Measurements from ENCODE around the gene AQR. TPM values are rescaled to one million over a fixed set of nuclear protein-coding genes. Genes with fewer than 3 reads are reported as not detected.

Gene AQR
- total RNA-seq, 4 donors from 2014 or later: 21.1 to 35.5 (median 28.1) TPM

- Histone ChIP-seq H3K27ac (peak within 1 kb of the TSS; percentile 84 to 96 (median 93)), H3K27me3 (no peaks in the 10 kb centered on the region), H3K4me3 (peak within 1 kb of the TSS; percentile 62 to 93 (median 70)), H3K9me3 (no peaks in the 10 kb centered on the region), H3K36me3 (peaks cover 0 to under 1% (median 0%) of the 10 kb centered on the region in 3 donors), H3K4me1 (peaks cover 0 to 33% (median 11%) of the 10 kb centered on the region in 4 donors)
- peak; percentile 60 to 90 (median 87) for DNase-seq
- TF ChIP-seq POLR2A (IDR thresholded peaks at IDR 0.05): peak; percentile 44 to 81
- TF ChIP-seq, protein P1, sequence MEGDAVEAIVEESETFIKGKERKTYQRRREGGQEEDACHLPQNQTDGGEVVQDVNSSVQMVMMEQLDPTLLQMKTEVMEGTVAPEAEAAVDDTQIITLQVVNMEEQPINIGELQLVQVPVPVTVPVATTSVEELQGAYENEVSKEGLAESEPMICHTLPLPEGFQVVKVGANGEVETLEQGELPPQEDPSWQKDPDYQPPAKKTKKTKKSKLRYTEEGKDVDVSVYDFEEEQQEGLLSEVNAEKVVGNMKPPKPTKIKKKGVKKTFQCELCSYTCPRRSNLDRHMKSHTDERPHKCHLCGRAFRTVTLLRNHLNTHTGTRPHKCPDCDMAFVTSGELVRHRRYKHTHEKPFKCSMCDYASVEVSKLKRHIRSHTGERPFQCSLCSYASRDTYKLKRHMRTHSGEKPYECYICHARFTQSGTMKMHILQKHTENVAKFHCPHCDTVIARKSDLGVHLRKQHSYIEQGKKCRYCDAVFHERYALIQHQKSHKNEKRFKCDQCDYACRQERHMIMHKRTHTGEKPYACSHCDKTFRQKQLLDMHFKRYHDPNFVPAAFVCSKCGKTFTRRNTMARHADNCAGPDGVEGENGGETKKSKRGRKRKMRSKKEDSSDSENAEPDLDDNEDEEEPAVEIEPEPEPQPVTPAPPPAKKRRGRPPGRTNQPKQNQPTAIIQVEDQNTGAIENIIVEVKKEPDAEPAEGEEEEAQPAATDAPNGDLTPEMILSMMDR (IDR thresholded peaks at IDR 0.05): peak in 2 of 6 experiments; percentile 8 to 9
These were observed 18.7 kb upstream of the AQR start, which contains the start of gene ZNF770 for GRCh38 chr15:34988027-34988902. Gene ZNF770 (minus strand): TSS chr15:34988287. CDS start chr15:34983434, 4,853 bp downstream.

GRCh38 chr15:34987609-34988026 lies 18.1 kb upstream of the AQR start:
- Histone ChIP-seq H3K9me3 (no peaks in the 10 kb centered on the region), H3K4me3 (peak overlapping the region; percentile 62 to 93 (median 70)), H3K4me1 (peaks cover 0 to 33% (median 11%) of the 10 kb centered on the region in 4 donors), H3K27me3 (no peaks in the 10 kb centered on the region), H3K27ac (peak overlapping the region; percentile 84 to 96 (median 93)), H3K36me3 (peaks cover 0 to 7% (median 0%) of the 10 kb centered on the region in 3 donors)
- DNase-seq: no peak
- no peak for TF ChIP-seq POLR2A (IDR thresholded peaks at IDR 0.05)
- TF ChIP-seq, protein P1 (IDR thresholded peaks at IDR 0.05): no peak

GRCh38 chr15:34986771-34987480 lies 17.4 kb upstream of the AQR start:
- TF ChIP-seq POLR2A (IDR thresholded peaks at IDR 0.05): no peak
- TF ChIP-seq, protein P1 (IDR thresholded peaks at IDR 0.05): no peak
- Histone ChIP-seq H3K9me3 (no peaks in the 10 kb centered on the region), H3K27ac (peak overlapping the region in 1 of 4 donors; percentile 92), H3K4me3 (peak overlapping the region; percentile 62 to 93 (median 70)), H3K27me3 (no peaks in the 10 kb centered on the region), H3K4me1 (peaks cover 0 to 33% (median 11%) of the 10 kb centered on the region in 4 donors), H3K36me3 (peaks cover 0 to 14% (median 0%) of the 10 kb centered on the region in 3 donors)
- no peak for DNase-seq

GRCh38 chr15:34986326-34986725 lies 16.8 kb upstream of the AQR start:
- H3K36me3 ChIP-seq: peaks cover 0 to 20% (median 0%) of the 10 kb centered on the region in 3 donors
- TF ChIP-seq POLR2A (IDR thresholded peaks at IDR 0.05): no peak
- TF ChIP-seq, protein P1 (IDR thresholded peaks at IDR 0.05): no peak
- DNase-seq: no peak
- H3K9me3 ChIP-seq: no peaks in the 10 kb centered on the region
- H3K4me1 ChIP-seq: peaks cover 0 to 33% (median 11%) of the 10 kb centered on the region in 4 donors
- no peaks in the 10 kb centered on the region for H3K27me3 ChIP-seq
- no peak overlapping the region for H3K27ac ChIP-seq
- peak overlapping the region in 3 of 4 donors; percentile 68 to 93 (median 73) for H3K4me3 ChIP-seq

DNA sequence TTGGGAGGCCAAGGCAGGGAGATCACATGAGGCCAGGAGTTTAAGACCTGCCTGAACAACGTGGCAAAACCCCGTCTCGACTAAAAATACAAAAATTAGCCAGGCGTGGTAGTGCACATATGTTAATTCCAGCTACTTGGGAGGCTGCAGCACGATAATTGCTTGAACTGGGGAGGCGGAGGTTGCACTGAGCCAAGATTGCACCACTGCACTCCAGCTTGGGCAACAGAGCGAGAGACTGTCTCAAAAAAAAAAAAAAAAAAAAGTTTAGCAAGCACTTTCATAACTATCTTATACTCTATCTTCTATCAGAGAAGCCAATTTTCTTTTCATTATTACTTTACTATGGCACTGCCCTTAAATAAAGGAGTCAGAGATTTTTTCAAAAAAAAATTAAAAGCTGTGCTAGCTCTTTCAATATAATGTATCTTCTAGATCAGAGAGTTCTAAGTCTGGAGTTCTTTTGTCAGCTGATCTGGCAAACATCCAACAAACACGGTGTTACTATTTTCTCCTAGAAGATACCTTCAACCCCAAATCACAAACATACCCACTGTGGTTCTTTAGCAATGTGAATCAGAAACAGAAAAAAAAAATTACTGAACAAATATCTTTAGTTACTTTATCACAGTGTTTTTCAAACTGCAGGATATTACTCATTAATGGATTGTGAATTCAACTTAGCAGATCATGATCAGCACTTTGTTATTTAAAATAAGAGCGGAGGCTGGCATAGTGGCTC lies 15.5 kb upstream of the AQR start:
- no peak for DNase-seq
- no peak for TF ChIP-seq POLR2A (IDR thresholded peaks at IDR 0.05)
- TF ChIP-seq, protein P1 (IDR thresholded peaks at IDR 0.05): no peak
- no peak overlapping the region for H3K27ac ChIP-seq
- H3K4me3 ChIP-seq: no peak overlapping the region
- no peaks in the 10 kb centered on the region for H3K27me3 ChIP-seq
- H3K4me1 ChIP-seq: peaks cover 0 to 33% (median 11%) of the 10 kb centered on the region in 4 donors
- H3K36me3 ChIP-seq: peaks cover 0 to 23% (median 0%) of the 10 kb centered on the region in 3 donors
- no peaks in the 10 kb centered on the region for H3K9me3 ChIP-seq
